ENCODE measurements around the gene SLC1A2. TPM values are rescaled to one million over a fixed set of nuclear protein-coding genes. Genes with fewer than 3 reads are reported as not detected.

SLC1A2 gene
- total and polyA plus RNA-seq, 2 of the 4 experiments (the other 2 are of a cell fraction) = 0.15 to 0.54 TPM

DNA sequence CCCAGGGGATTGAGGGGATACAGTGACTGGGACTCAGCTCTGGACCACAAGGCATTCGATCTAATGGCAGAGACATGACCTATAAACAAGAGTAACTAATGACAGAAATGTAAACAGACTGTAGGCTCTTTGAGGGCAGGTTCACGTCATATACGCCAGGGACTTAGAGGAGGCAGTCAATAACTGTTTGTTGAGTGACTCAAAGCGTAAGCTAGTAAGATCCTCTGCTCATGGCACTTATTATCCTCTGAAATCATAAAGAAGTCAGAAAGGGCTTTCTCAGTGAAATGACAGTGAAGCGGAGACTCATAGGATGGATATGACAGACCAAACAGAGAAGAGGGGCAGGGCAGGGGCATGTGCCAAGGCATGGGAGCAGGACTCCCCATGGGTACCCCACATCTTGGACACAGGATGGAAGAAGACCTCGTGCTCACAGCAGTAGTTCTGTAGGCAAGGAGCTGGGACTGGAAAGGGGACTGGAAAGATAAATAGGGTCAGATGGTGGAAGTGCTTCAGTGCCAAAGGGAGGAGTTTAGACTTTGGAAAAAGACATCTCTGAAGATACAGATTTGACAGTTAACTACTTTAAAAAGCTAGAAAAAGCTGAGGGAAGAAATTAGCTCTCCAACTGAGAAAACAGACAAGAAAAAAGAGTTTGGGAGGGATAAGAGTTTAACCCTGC lies 72.7 kb downstream of the SLC1A2 start (continued):
- TF ChIP-seq, protein P1, sequence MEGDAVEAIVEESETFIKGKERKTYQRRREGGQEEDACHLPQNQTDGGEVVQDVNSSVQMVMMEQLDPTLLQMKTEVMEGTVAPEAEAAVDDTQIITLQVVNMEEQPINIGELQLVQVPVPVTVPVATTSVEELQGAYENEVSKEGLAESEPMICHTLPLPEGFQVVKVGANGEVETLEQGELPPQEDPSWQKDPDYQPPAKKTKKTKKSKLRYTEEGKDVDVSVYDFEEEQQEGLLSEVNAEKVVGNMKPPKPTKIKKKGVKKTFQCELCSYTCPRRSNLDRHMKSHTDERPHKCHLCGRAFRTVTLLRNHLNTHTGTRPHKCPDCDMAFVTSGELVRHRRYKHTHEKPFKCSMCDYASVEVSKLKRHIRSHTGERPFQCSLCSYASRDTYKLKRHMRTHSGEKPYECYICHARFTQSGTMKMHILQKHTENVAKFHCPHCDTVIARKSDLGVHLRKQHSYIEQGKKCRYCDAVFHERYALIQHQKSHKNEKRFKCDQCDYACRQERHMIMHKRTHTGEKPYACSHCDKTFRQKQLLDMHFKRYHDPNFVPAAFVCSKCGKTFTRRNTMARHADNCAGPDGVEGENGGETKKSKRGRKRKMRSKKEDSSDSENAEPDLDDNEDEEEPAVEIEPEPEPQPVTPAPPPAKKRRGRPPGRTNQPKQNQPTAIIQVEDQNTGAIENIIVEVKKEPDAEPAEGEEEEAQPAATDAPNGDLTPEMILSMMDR (conservative IDR thresholded peaks at IDR 0.05; ENCODE audit: low read depth, low read length) = no peak
- no peak for TF ChIP-seq MXI1 (IDR thresholded peaks at IDR 0.05; ENCODE audit: borderline replicate concordance, low read depth, low read length)

Data from IMR-90 (cell line).